GM18870 (cell line): Measurements from ENCODE around the gene TTC17.
"Not testable (repeated sequence)": the region's sequence is repeated elsewhere in the genome, so short reads cannot be mapped to it uniquely, and the experiment has no call there.

Source experiments
- ATAC-seq: cut with Tn5 transposase; IDR thresholded peaks from one replicate; pipeline ENCODE4 v1.9.1; 2021; ENCODE audit warnings: moderate library complexity; ENCODE audit not compliant: unreplicated experiment

TTC17 gene

DNA sequence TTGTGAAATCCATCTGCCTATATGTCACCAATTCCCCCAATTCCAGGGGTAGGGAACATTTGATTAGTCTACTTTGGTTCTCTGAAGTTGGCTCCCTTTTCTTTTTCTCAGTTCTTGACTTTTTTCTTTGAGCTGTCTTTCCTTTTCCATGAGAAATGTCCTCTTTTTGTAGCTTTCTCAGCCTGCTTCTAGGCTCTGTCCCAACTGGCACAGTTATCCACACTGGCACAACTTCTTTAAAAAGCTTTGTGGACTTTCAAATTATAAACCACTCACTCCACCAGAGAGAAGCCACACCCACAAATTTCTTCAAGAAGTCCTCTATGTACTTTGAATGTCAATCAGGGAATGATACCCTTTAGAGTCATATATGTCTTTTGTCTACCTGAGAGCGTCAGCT, 100.5 kb downstream of the TTC17 start:
- no peak for ATAC-seq

- no peak for ATAC-seq
Measured at GRCh38 chr11:43462359-43462758, 103.6 kb downstream of the TTC17 start.

DNA sequence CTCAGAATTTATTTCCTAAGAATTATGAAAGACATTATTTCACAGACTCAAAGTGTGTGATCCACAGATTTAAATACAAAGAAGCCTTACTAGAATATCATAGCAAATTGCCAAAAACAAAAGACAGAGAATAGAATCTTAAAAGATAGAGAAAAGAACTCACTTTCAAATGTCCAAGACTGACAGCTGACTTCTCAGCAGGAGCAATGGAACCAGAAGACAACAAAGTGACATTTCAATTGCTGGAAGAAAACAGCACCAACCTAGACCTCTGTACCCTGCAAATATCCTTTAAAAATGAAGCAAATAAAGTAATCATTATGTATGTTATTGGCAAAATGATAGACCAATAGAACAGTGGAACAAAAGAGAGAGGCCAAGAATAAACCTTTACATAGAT, 109.2 kb downstream of the TTC17 start:
- no peak for ATAC-seq

GRCh38 chr11:43477491-43477890, 118.8 kb downstream of the TTC17 start:
- ATAC-seq = not testable (repeated sequence)

GRCh38 chr11:43486141-43486540, 127.4 kb downstream of the TTC17 start:
- ATAC-seq = no peak

DNA sequence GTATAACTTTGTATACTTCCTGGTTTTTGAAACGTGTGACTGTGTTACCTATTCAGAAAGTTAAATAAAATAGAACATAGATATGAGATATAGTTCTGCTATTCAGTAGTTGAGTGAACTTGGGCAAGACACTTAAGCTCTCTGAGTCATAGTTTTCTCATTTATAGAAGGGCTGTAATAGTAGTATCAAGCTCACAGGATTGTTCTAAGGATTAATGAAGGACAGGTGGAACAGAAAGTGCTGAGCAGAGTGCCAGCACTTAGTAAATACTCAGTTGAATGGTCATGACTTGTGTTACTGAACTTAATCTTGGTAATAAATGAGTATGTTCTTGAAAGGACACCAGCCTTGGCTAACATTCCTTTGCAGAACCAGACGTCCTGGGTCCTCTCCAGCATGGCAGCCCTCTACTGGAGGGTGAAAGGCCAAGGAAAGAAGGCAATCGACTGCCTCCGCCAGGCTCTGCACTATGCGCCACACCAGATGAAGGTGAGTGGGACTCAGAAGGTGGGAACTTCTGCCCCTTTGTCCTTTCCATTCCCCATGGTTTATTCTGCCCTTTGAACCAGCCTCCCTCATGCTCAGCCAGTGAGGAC, 131.2 kb downstream of the TTC17 start:
- no peak for ATAC-seq

DNA sequence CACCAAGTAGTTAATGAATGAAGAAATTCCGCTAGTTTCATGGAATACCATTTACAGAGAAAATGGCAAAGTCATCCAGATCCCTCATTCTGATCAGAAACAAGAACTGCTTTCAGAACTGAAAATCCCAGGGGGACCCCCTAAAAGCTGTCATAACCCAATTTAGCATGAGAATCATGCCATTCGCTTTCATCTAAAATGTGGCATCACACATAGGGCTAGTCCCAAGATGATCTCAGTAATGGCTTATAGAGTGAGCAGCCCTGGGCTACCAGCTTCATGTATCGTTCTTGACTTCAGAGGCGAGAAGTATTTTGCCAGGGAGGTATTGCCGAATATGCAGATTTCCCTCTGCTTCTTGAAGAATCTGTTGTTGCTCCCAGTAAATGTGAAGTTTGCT, 134.0 kb downstream of the TTC17 start:
- no peak for ATAC-seq

GRCh38 chr11:43493431-43493830, 134.7 kb downstream of the TTC17 start:
- no peak for ATAC-seq

DNA sequence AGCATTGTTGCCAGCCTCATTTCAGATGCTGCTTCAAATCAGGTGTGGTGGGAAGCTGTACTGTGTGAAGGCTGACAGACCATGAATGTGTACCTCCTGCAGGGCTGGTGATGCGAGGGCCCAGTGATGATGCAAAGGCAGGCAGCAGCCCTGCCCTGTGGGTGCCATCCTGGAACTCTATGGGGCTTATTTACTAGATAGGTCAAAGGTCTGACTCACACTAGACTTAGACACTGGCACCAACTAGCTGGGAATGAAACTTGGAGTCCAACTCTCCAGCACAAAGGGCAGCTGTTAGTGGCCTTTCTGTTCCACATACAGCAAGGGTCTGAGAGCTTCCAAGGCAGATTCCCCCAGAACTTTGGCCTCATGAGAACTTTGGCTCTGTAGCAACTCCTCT, 138.4 kb downstream of the TTC17 start:
- ATAC-seq = no peak

- ATAC-seq = no peak
Measured at GRCh38 chr11:43498561-43498960, 139.8 kb downstream of the TTC17 start.

DNA sequence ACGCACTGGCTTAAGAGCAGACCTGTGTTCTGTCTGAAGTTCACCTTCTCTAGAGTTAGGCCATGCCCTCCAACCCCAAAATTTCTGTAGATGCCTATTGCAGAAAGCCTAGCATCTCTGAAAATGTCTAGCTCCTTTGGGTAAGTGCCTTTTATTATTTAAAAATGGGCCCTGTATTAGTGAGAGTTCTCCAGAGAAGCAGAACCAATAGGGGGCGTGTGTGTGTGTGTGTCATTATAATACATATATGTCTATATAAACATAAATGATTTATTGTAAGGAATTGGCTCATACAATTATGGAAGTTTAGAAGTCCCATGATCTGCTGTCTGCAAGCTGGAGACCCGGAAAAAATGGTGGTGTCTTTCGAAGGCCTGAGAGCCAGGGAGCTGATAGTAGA, 144.7 kb downstream of the TTC17 start:
- no peak for ATAC-seq

- no peak for ATAC-seq
Measured at GRCh38 chr11:43504316-43504950, 145.7 kb downstream of the TTC17 start.

- ATAC-seq = no peak
Measured at GRCh38 chr11:43505171-43505570, 146.5 kb downstream of the TTC17 start.

- ATAC-seq = no peak
Measured at GRCh38 chr11:43507171-43507570, 148.5 kb downstream of the TTC17 start.

DNA sequence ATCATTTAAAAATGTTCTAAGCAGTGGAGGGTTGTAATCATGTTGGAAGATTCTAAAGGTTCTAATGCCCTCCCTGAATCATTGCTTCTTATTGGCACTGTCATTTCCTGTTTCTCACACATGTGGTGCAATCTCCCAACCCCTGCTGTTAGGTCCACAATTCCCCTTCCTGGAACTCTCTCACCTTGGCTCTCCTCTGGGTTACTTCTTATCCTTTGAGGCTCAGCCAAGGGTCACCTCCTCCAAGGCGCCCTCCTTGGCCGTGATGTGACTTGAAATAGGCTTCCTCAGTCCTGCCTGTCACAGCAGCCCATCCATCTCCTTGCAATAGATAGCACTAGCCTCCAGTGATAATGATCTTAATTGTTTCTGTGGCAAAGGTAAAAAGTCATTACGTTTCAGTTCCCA, 149.8 kb downstream of the TTC17 start:
- ATAC-seq = no peak

GRCh38 chr11:43511959-43512358, 153.2 kb downstream of the TTC17 start:
- no peak for ATAC-seq

DNA sequence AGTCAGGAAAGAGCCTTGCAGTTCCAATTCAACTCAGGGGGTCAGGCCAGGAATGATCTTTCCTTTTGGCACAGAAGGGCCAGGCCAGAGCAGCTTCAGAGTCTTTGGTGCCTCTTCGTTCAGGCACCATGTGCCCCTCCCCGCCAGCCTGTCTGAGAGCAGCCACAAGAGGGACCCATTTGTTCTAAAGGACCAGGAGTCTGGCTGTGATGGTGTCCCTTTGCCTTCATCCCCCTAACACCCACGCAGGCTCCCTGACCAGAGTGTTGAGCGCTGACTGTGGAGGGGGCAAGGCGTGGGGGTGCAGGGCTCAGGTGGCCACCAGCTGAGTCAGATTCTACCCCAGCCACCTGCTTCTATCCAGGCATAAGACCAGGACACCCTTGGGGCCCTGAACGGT, 156.4 kb downstream of the TTC17 start:
- ATAC-seq = no peak

DNA sequence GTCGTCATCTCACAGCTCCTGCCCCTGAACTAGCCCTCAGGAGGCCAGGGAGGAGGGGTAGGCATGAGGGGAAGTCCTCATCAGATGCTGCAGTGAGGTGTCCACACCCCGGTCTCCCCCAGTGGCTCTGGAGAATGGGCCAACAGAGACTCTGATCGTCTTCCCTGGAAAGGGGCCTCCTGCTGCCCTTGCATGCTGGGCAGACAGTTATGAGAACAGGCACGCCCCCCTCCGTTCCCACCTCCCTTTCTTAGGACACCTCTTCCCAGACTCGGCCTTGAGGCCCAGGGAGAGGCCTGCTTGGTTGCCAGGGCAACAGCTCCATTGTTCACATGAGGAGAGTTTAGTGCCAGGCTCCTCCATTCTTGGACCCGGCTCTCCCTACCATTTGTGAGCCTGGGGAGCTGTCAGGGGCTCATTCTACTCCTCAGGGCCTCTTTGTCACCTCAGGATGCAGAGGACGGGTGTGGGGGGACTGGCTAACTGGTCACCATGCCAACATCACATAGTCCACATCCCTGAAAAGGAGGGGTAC, 157.7 kb downstream of the TTC17 start:
- ATAC-seq = no peak

- ATAC-seq = no peak
Measured at GRCh38 chr11:43517518-43517917, 158.8 kb downstream of the TTC17 start.

- ATAC-seq = no peak
Measured at GRCh38 chr11:43518408-43519160, 159.9 kb downstream of the TTC17 start.

- ATAC-seq = no peak
Measured at GRCh38 chr11:43521471-43521870, 162.8 kb downstream of the TTC17 start.

GRCh38 chr11:43523632-43524031, 164.9 kb downstream of the TTC17 start:
- no peak for ATAC-seq
